SIG-M5 (cell line): ENCODE data around the gene SYT8.
"Not testable (repeated sequence)": the region's sequence is repeated elsewhere in the genome, so short reads cannot be mapped to it uniquely, and the experiment has no call there.

Experiments used
- DNase-seq: peaks from one replicate; lab custom pipeline; 2025; lab: John Stamatoyannopoulos, UW

The SYT8 gene

GRCh38 chr11:1873813-1874150, 39.0 kb downstream of the SYT8 start:
- not testable (repeated sequence) for DNase-seq

GRCh38 chr11:1874441-1875092, 39.8 kb downstream of the SYT8 start:
- DNase-seq, result not testable (repeated sequence)

- no peak for DNase-seq
Measured at GRCh38 chr11:1875093-1875850, 40.5 kb downstream of the SYT8 start.

GRCh38 chr11:1875851-1876301, 41.1 kb downstream of the SYT8 start:
- not testable (repeated sequence) for DNase-seq

GRCh38 chr11:1876361-1877063, 41.7 kb downstream of the SYT8 start:
- no peak for DNase-seq

- DNase-seq, result no peak
Measured at GRCh38 chr11:1877211-1878136, 42.7 kb downstream of the SYT8 start.

GRCh38 chr11:1878137-1879031, 43.6 kb downstream of the SYT8 start:
- no peak for DNase-seq

- no peak for DNase-seq
Measured at GRCh38 chr11:1879342-1879940, 44.7 kb downstream of the SYT8 start.

GRCh38 chr11:1879941-1880720, 45.3 kb downstream of the SYT8 start:
- no peak for DNase-seq

- DNase-seq, result no peak
Measured at GRCh38 chr11:1880746-1881441, 46.1 kb downstream of the SYT8 start.

GRCh38 chr11:1881442-1882264, 46.9 kb downstream of the SYT8 start:
- no peak for DNase-seq

GRCh38 chr11:1882265-1883238, 47.8 kb downstream of the SYT8 start:
- DNase-seq, result no peak

- DNase-seq, result no peak
Measured at GRCh38 chr11:1883346-1884302, 48.8 kb downstream of the SYT8 start.

- DNase-seq, result no peak
Measured at GRCh38 chr11:1884303-1884700, 49.5 kb downstream of the SYT8 start.

GRCh38 chr11:1886551-1886950, 51.8 kb downstream of the SYT8 start:
- not testable (repeated sequence) for DNase-seq
